ENCODE measurements around the gene DYNLT1.
"Not testable (repeated sequence)": the region's sequence is repeated elsewhere in the genome, so short reads cannot be mapped to it uniquely, and the experiment has no call there.

The DYNLT1 gene
- long read RNA-seq, donor 1, transcript DYNLT1-203 (5 exons, 726 nt), result major isoform, 202 of 257 reads
- long read RNA-seq, donor 1, partial matches to known transcripts, result 44 of 257 reads
- long read RNA-seq, donor 1, other reads (novel, unspliced or antisense), result 6 of 257 reads
- long read RNA-seq, donor 2, transcript DYNLT1-203 (5 exons, 726 nt), result major isoform, 83 of 135 reads
- long read RNA-seq, donor 2, partial matches to known transcripts, result 42 of 135 reads
- long read RNA-seq, donor 2, other reads (novel, unspliced or antisense), result 8 of 135 reads
- long read RNA-seq, donor 3, transcript DYNLT1-203 (5 exons, 726 nt), result major isoform, 74 of 96 reads
- long read RNA-seq, donor 3, partial matches to known transcripts, result 22 of 96 reads
- long read RNA-seq, donor 3, other reads (novel, unspliced or antisense), result 0 of 96 reads
- long read RNA-seq, donor 4, transcript DYNLT1-203 (5 exons, 726 nt), result major isoform, 117 of 146 reads
- long read RNA-seq, donor 4, partial matches to known transcripts, result 27 of 146 reads
- long read RNA-seq, donor 4, other reads (novel, unspliced or antisense), result 0 of 146 reads
- long read RNA-seq, donor 5, transcript DYNLT1-203 (5 exons, 726 nt), result major isoform, 125 of 177 reads
- long read RNA-seq, donor 5, partial matches to known transcripts, result 42 of 177 reads
- long read RNA-seq, donor 5, other reads (novel, unspliced or antisense), result 6 of 177 reads
- long read RNA-seq, donor 6, transcript DYNLT1-203 (5 exons, 726 nt), result major isoform, 119 of 161 reads
- long read RNA-seq, donor 6, partial matches to known transcripts, result 41 of 161 reads
- long read RNA-seq, donor 6, other reads (novel, unspliced or antisense), result 0 of 161 reads
- long read RNA-seq, donor 7, transcript DYNLT1-203 (5 exons, 726 nt), result major isoform, 145 of 187 reads
- long read RNA-seq, donor 7, partial matches to known transcripts, result 35 of 187 reads
- long read RNA-seq, donor 7, other reads (novel, unspliced or antisense), result 5 of 187 reads
- long read RNA-seq, donor 8, transcript DYNLT1-203 (5 exons, 726 nt), result major isoform, 119 of 173 reads
- long read RNA-seq, donor 8, partial matches to known transcripts, result 51 of 173 reads
- long read RNA-seq, donor 8, other reads (novel, unspliced or antisense), result 0 of 173 reads

- DNase-seq, result peak; percentile 97
Measured at GRCh38 chr6:158644231-158645063, at the start of gene DYNLT1. Gene DYNLT1, minus strand, starts transcription at chr6:158644743. Its CDS starts 35 bp downstream, at chr6:158644708.

GRCh38 chr6:158688860-158689259 is 44.3 kb upstream of the DYNLT1 start:
- no peak for DNase-seq

GRCh38 chr6:158687506-158687905 is 43.0 kb upstream of the DYNLT1 start:
- DNase-seq, result no peak

- no peak for DNase-seq
Measured at GRCh38 chr6:158686791-158687381, 42.3 kb upstream of the DYNLT1 start.

GRCh38 chr6:158686311-158686710 is 41.8 kb upstream of the DYNLT1 start:
- DNase-seq, result no peak

GRCh38 chr6:158684745-158685324 is 40.3 kb upstream of the DYNLT1 start:
- no peak for DNase-seq

GRCh38 chr6:158684311-158684710 is 39.8 kb upstream of the DYNLT1 start:
- no peak for DNase-seq

GRCh38 chr6:158680481-158680880 is 35.9 kb upstream of the DYNLT1 start:
- DNase-seq, result no peak

GRCh38 chr6:158680015-158680414 is 35.5 kb upstream of the DYNLT1 start:
- no peak for DNase-seq

GRCh38 chr6:158677906-158678578 is 33.5 kb upstream of the DYNLT1 start:
- no peak for DNase-seq

GRCh38 chr6:158677094-158677493 is 32.6 kb upstream of the DYNLT1 start:
- DNase-seq, result not testable (repeated sequence)

- no peak for DNase-seq
Measured at GRCh38 chr6:158674342-158675131, 30.0 kb upstream of the DYNLT1 start.

GRCh38 chr6:158672726-158673125 is 28.2 kb upstream of the DYNLT1 start:
- no peak for DNase-seq

GRCh38 chr6:158672119-158672518 is 27.6 kb upstream of the DYNLT1 start:
- DNase-seq, result not testable (repeated sequence)

GRCh38 chr6:158669145-158670035 is 24.8 kb upstream of the DYNLT1 start:
- no peak for DNase-seq

GRCh38 chr6:158668707-158669103 is 24.2 kb upstream of the DYNLT1 start:
- DNase-seq, result no peak

GRCh38 chr6:158667360-158667981 is 22.9 kb upstream of the DYNLT1 start:
- DNase-seq, result no peak
